Tibial artery (tissue), 4 donors: Measurements from ENCODE around the gene SLC9A3.

Experiments used
- DNase-seq, 2 donors: peaks; one replicate each; pipeline ENCODE4 v3.0.0-alpha.2; 2019
- H3K27ac ChIP-seq, 2 donors: fragments of 200-600 bp; sonication (generic) in 1 of 2; 1 replicate in 1 of 2; 2 replicates in 1 of 2; pipeline ENCODE4 v1.5.1; 2018 to 2019; ENCODE audit warnings: mild to moderate bottlenecking in 1 of 2
- H3K27me3 ChIP-seq, 2 donors: fragments of 200-600 bp; sonication (generic) in 1 of 2; one replicate each; pipeline versions ENCODE4 v1.5.1 to v1.6.0; 2016 to 2019
- H3K36me3 ChIP-seq, 3 donors: fragments of 200-600 bp; sonication (generic) in 2 of 3; one replicate each; pipeline ENCODE4 v1.5.1; 2016 to 2019; ENCODE audit warnings: mild to moderate bottlenecking in 2 of 3
- H3K4me1 ChIP-seq, 4 donors: fragments of 200-600 bp; sonication (generic) in 2 of 4; 1 replicate in 3 of 4; 2 replicates in 1 of 4; pipeline ENCODE4 v1.5.1; 2016 to 2019
- H3K4me3 ChIP-seq, 2 donors: fragments of 200-600 bp; sonication (generic) in 1 of 2; 1 replicate in 1 of 2; 2 replicates in 1 of 2; pipeline ENCODE4 v1.5.1; 2018 to 2019; ENCODE audit warnings: mild to moderate bottlenecking in 2 of 2
- H3K9me3 ChIP-seq, 3 donors: fragments of 200-600 bp; sonication (generic) in 1 of 3; one replicate each; pipeline ENCODE4 v1.5.1; 2016 to 2019
- CTCF ChIP-seq, 2 experiments: fragments of 200-600 bp in 1 of 2; fragments of 450-650 bp in 1 of 2; IDR thresholded peaks; one replicate each; pipeline ENCODE4 v1.5.1; 2017 to 2019; ENCODE audit warnings: antibody characterized with exemption in 2 of 2, mild to moderate bottlenecking in 1 of 2, moderate library complexity in 1 of 2
- intact Hi-C: fragments of 100-400 bp; cut with DNase I; formaldehyde crosslinking; loops from one replicate; pipeline ENCODE4 v1.15.0; 2023; ENCODE audit warnings: low total_unique reads

SLC9A3 gene

GRCh38 chr5:520850-521226, 3.4 kb downstream of the SLC9A3 start:
- intact Hi-C loops = no loop called here
- no peak for TF ChIP-seq CTCF (IDR thresholded peaks at IDR 0.05)
- DNase-seq = no peak
- Histone ChIP-seq H3K27me3 (peaks cover 0 to 91% of the 10 kb centered on the region in 2 donors), H3K4me3 (no peak overlapping the region), H3K9me3 (no peaks in the 10 kb centered on the region), H3K4me1 (peaks cover 0 to 23% (median 14%) of the 10 kb centered on the region in 4 donors), H3K27ac (no peak overlapping the region), H3K36me3 (no peaks in the 10 kb centered on the region)

GRCh38 chr5:520196-520849, 3.9 kb downstream of the SLC9A3 start:
- H3K27me3 ChIP-seq = peaks cover 0 to 87% of the 10 kb centered on the region in 2 donors

GRCh38 chr5:518721-519120, 5.5 kb downstream of the SLC9A3 start:
- H3K4me3 ChIP-seq = no peak overlapping the region
- no peaks in the 10 kb centered on the region for H3K9me3 ChIP-seq
- no peak for TF ChIP-seq CTCF (IDR thresholded peaks at IDR 0.05)
- peaks cover 0 to 87% of the 10 kb centered on the region in 2 donors for H3K27me3 ChIP-seq
- H3K4me1 ChIP-seq = peaks cover 0 to 10% (median 2%) of the 10 kb centered on the region in 4 donors
- H3K27ac ChIP-seq = no peak overlapping the region
- intact Hi-C loops = no loop called here
- H3K36me3 ChIP-seq = no peaks in the 10 kb centered on the region
- no peak for DNase-seq

More at GRCh38 chr5:520196-520849, 3.9 kb downstream of the SLC9A3 start:
- Histone ChIP-seq H3K4me3 (no peak overlapping the region), H3K4me1 (peaks cover 0 to 23% (median 14%) of the 10 kb centered on the region in 4 donors), H3K36me3 (no peaks in the 10 kb centered on the region), H3K9me3 (no peaks in the 10 kb centered on the region), H3K27ac (no peak overlapping the region)
- TF ChIP-seq CTCF (IDR thresholded peaks at IDR 0.05) = no peak
- no peak for DNase-seq
- intact Hi-C loops = no loop called here

- Histone ChIP-seq H3K4me3 (no peak overlapping the region), H3K4me1 (no peaks in the 10 kb centered on the region), H3K27me3 (peaks cover 0 to 87% of the 10 kb centered on the region in 2 donors), H3K9me3 (no peaks in the 10 kb centered on the region), H3K27ac (no peak overlapping the region), H3K36me3 (no peaks in the 10 kb centered on the region)
- no peak for DNase-seq
- no peak for TF ChIP-seq CTCF (IDR thresholded peaks at IDR 0.05)
- intact Hi-C loops = no loop called here
Observed at GRCh38 chr5:517535-518100, 6.6 kb downstream of the SLC9A3 start.

- no peak overlapping the region for H3K4me3 ChIP-seq
- TF ChIP-seq CTCF (IDR thresholded peaks at IDR 0.05) = no peak
- H3K4me1 ChIP-seq = no peaks in the 10 kb centered on the region
- intact Hi-C loops = no loop called here
- H3K36me3 ChIP-seq = no peaks in the 10 kb centered on the region
- no peaks in the 10 kb centered on the region for H3K9me3 ChIP-seq
- H3K27me3 ChIP-seq = peaks cover 0 to 81% of the 10 kb centered on the region in 2 donors
- DNase-seq = no peak
- no peak overlapping the region for H3K27ac ChIP-seq
Observed at GRCh38 chr5:516980-517379, 7.3 kb downstream of the SLC9A3 start.
